ENCODE measurements around the gene TENM4. TPM values are rescaled to one million over a fixed set of nuclear protein-coding genes. Genes with fewer than 3 reads are reported as not detected.

The TENM4 gene
- total and polyA plus RNA-seq, 2 experiments from 2014 or later = 19.0 to 105 TPM

GRCh38 chr11:78914503-78914902 is 526.3 kb downstream of the TENM4 start:
- TF ChIP-seq CTCF (IDR thresholded peaks at IDR 0.05; ENCODE audit: low read depth, low read length) = no peak
- H3K27me3 ChIP-seq = no peaks in the 10 kb centered on the region
- H3K9me3 ChIP-seq (ENCODE audit: low read depth) = no peaks in the 10 kb centered on the region
- no peaks in the 10 kb centered on the region for H3K36me3 ChIP-seq
- no peak overlapping the region for H3K4me3 ChIP-seq
- DNase-seq (ENCODE audit: low read depth in 1 of 2, low spot score in 1 of 2) = no peak
- H3K27ac ChIP-seq = no peak overlapping the region
- no peaks in the 10 kb centered on the region for H3K4me1 ChIP-seq (ENCODE audit: low read depth)

GRCh38 chr11:78912778-78913177 is 528.1 kb downstream of the TENM4 start:
- no peaks in the 10 kb centered on the region for H3K4me1 ChIP-seq (ENCODE audit: low read depth)
- H3K27me3 ChIP-seq = no peaks in the 10 kb centered on the region
- H3K4me3 ChIP-seq = no peak overlapping the region
- H3K36me3 ChIP-seq = no peaks in the 10 kb centered on the region
- no peak overlapping the region for H3K27ac ChIP-seq
- no peak for DNase-seq (ENCODE audit: low read depth in 1 of 2, low spot score in 1 of 2)
- no peaks in the 10 kb centered on the region for H3K9me3 ChIP-seq (ENCODE audit: low read depth)
- TF ChIP-seq CTCF (IDR thresholded peaks at IDR 0.05; ENCODE audit: low read depth, low read length) = no peak

- DNase-seq (ENCODE audit: low read depth in 1 of 2, low spot score in 1 of 2) = no peak
- TF ChIP-seq CTCF (IDR thresholded peaks at IDR 0.05; ENCODE audit: low read depth, low read length) = no peak
Measured at GRCh38 chr11:78910322-78910721, 530.5 kb downstream of the TENM4 start.

GRCh38 chr11:78909386-78909785 is 531.4 kb downstream of the TENM4 start:
- Histone ChIP-seq H3K4me3 (no peak overlapping the region), H3K36me3 (no peaks in the 10 kb centered on the region), H3K27ac (no peak overlapping the region), H3K4me1 (ENCODE audit: low read depth) (no peaks in the 10 kb centered on the region), H3K9me3 (ENCODE audit: low read depth) (no peaks in the 10 kb centered on the region), H3K27me3 (no peaks in the 10 kb centered on the region)
- no peak for TF ChIP-seq CTCF (IDR thresholded peaks at IDR 0.05; ENCODE audit: low read depth, low read length)
- no peak for DNase-seq (ENCODE audit: low read depth in 1 of 2, low spot score in 1 of 2)

More at GRCh38 chr11:78910322-78910721, 530.5 kb downstream of the TENM4 start:
- Histone ChIP-seq H3K4me3 (no peak overlapping the region), H3K9me3 (ENCODE audit: low read depth) (no peaks in the 10 kb centered on the region), H3K27me3 (no peaks in the 10 kb centered on the region), H3K4me1 (ENCODE audit: low read depth) (no peaks in the 10 kb centered on the region), H3K36me3 (no peaks in the 10 kb centered on the region), H3K27ac (no peak overlapping the region)

- no peak for TF ChIP-seq CTCF (IDR thresholded peaks at IDR 0.05; ENCODE audit: low read depth, low read length)
- H3K27ac ChIP-seq = no peak overlapping the region
- H3K36me3 ChIP-seq = no peaks in the 10 kb centered on the region
- no peaks in the 10 kb centered on the region for H3K9me3 ChIP-seq (ENCODE audit: low read depth)
- no peaks in the 10 kb centered on the region for H3K27me3 ChIP-seq
- no peak for DNase-seq (ENCODE audit: low read depth in 1 of 2, low spot score in 1 of 2)
- H3K4me3 ChIP-seq = no peak overlapping the region
- H3K4me1 ChIP-seq (ENCODE audit: low read depth) = no peaks in the 10 kb centered on the region
Measured at GRCh38 chr11:78907636-78908035, 533.2 kb downstream of the TENM4 start.

- Histone ChIP-seq H3K27ac (no peak overlapping the region), H3K27me3 (no peaks in the 10 kb centered on the region), H3K4me3 (no peak overlapping the region), H3K9me3 (ENCODE audit: low read depth) (no peaks in the 10 kb centered on the region), H3K36me3 (no peaks in the 10 kb centered on the region), H3K4me1 (ENCODE audit: low read depth) (no peaks in the 10 kb centered on the region)
- no peak for TF ChIP-seq CTCF (IDR thresholded peaks at IDR 0.05; ENCODE audit: low read depth, low read length)
- DNase-seq (ENCODE audit: low read depth in 1 of 2, low spot score in 1 of 2) = no peak
Measured at GRCh38 chr11:78906566-78906965, 534.3 kb downstream of the TENM4 start.

Data from cardiac muscle cell (in vitro differentiated cells and primary cell).